22Rv1 (cell line): ENCODE results near the gene YBX1.
"Not testable (repeated sequence)": the region's sequence is repeated elsewhere in the genome, so short reads cannot be mapped to it uniquely, and the experiment has no call there.

Experiments
- H3K27ac ChIP-seq: fragments of 450-650 bp; 2 replicates; pipeline ENCODE4 v1.5.1; 2017
- CTCF ChIP-seq: fragments of 450-650 bp; IDR thresholded peaks from 2 replicates; pipeline ENCODE4 v1.5.1; 2017; ENCODE audit warnings: mild to moderate bottlenecking
- ZFX ChIP-seq: fragments of 450-650 bp; IDR thresholded peaks from 2 replicates; pipeline ENCODE4 v1.6.1; 2017; ENCODE audit warnings: antibody characterized with exemption, borderline replicate concordance

Gene YBX1

DNA sequence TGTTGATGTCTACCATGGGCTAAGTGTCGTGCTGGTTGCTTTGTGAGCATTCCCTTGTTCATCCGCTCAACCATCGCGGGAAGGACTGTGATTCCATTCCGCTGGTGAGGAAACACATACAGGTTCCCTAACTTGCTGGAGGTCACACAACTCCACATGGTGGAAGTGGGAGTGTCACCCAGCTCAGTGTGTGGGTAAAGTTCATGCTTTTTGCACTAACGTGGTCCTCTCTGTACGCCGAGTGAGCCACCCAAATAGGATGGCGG is 61.9 kb downstream of the YBX1 start:
- TF ChIP-seq CTCF (no peak), ZFX (no peak)
- no peak overlapping the region for H3K27ac ChIP-seq

GRCh38 chr1:42745851-42746250 is 63.6 kb downstream of the YBX1 start:
- no peak for TF ChIP-seq CTCF
- TF ChIP-seq ZFX, result no peak
- no peak overlapping the region for H3K27ac ChIP-seq

GRCh38 chr1:42746436-42747105 is 64.4 kb downstream of the YBX1 start:
- TF ChIP-seq CTCF (no peak), ZFX (no peak)
- no peak overlapping the region for H3K27ac ChIP-seq

DNA sequence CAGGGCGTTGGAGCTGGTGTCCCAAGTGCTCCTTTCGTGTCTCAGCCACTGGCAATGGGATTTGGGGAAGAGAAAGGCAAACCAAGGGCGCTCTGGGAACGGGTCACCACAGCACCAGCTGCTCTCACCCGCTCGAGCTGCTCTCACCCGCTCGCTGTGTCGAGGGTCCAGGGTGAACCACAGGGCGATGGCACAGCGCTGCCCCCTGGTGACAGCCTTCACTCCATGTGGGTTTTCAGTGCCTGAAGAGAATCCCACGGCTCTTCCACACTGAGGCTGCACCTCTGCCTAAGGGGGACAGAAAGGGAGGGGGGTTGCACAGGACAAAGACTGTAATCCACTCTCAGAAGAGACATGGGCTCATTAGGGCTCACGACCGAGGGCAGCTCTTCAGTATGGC is 64.9 kb downstream of the YBX1 start:
- TF ChIP-seq CTCF (peak; percentile 76), ZFX (no peak)
- H3K27ac ChIP-seq, result no peak overlapping the region

GRCh38 chr1:42748021-42748420 is 65.8 kb downstream of the YBX1 start:
- no peak overlapping the region for H3K27ac ChIP-seq
- TF ChIP-seq ZFX (no peak), CTCF (no peak)

GRCh38 chr1:42748461-42749410 is 66.5 kb downstream of the YBX1 start:
- TF ChIP-seq ZFX, result no peak
- TF ChIP-seq CTCF, result no peak
- no peak overlapping the region for H3K27ac ChIP-seq

GRCh38 chr1:42750041-42750440 is 67.8 kb downstream of the YBX1 start:
- H3K27ac ChIP-seq, result no peak overlapping the region
- TF ChIP-seq ZFX (no peak), CTCF (no peak)

DNA sequence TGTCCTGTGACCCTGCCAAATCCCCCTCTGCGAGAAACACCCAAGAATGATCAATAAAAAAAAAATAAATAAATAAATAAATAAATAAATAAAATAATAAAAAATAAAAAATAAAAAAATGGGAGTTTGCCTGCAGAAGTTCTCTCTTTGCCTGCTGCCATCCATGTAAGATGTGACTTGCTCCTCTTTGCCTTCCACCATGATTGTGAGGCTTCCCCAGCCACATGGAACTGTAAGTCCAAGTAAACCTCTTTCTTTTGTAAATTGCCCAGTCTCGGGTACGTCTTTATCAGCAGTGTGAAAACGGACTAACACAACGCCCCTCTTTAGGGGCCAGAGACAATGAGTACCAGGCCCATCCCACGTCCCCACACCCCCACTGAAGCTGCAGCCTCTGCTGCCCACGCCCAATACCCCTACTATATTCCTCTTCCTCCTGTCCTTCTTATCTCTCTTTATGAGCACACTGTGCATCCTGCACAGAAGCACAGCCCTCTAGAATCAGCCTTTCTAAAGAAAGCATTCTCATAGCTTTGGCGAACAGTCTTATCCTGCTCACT is 69.4 kb downstream of the YBX1 start:
- H3K27ac ChIP-seq, result not testable (repeated sequence)
